Stimulated activated CD4-positive, alpha-beta T cell treated with anti-CD3 and anti-CD28 coated beads, Interleukin-12 subunit alpha, Interleukin-12 subunit beta, amount 100 ng/mL, for 4 hours (primary cell): ENCODE data around the gene VWA8.
A peak's percentile ranks its signal among the peaks of the same experiment; 100 is the strongest.

Source experiments
- DNase-seq: peaks from one replicate; pipeline ENCODE4 v3.0.0-alpha.2; 2020

The VWA8 gene

DNA sequence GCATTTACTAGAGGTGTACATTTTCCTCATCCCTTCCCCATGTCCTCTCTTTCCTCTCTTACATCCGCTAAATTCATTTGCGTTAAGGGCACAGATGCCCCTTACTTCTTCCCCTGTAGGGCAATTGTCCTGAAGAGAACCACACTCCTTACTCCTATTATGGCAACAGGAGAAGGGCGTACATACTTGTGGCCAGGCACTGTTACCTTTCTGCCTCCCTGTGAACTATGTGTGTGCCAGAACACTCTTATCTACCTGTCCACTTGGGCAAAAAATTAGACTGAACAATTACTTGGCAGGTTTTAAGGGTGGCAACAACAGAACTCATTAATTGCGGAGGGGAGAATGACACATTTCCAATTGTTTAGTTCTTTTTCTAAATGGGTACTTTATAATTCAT is 351.1 kb downstream of the VWA8 start:
- no peak for DNase-seq

DNA sequence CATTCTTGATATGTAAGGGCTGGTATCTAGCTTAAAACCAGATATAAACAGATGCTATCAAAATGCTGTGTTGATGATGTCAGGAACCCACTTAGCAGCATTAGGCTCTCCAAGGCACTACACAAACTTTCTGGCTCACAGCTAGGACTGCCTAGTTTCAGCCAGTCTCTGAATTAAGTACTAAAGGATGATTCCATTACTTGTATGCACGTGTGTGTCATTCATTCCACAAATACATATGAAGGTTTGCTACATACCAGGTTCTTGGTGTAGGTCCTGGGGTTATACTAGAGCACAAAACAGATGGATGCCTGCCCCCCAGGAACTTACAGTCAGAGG is 352.1 kb downstream of the VWA8 start:
- DNase-seq, result no peak

DNA sequence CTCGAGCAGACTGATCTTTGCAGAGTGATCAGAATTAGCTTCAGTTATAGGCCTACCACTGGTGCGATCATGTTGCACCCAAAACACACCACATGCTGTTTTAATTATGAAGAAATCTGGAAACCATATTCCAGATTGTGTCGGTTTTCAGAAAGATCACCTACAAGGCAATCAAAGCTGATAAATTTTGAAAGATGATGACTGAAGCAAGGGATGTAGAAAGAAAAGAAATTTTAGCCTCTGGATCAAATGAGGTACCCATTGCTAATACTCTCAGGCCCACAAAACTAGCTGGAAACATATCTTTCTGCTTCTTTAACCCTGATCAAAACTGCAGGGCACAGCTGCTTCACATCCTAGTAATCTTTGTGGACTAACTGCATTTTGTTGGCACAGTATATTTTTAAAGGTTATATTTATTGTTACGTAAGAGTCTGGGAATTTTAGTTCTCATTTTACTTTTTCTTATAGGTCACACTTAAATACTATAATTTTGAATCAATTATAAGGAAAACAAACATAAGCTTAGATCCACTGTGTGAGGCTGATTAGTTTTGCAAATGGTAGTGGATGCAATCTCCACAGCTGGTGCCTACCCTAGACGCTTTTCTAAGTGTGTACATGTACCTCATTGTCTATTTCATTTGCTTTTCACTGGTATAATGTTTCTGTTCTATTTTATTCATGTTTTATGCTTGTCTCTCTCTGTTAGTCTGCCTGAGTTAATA is 352.6 kb downstream of the VWA8 start:
- DNase-seq, result no peak

DNA sequence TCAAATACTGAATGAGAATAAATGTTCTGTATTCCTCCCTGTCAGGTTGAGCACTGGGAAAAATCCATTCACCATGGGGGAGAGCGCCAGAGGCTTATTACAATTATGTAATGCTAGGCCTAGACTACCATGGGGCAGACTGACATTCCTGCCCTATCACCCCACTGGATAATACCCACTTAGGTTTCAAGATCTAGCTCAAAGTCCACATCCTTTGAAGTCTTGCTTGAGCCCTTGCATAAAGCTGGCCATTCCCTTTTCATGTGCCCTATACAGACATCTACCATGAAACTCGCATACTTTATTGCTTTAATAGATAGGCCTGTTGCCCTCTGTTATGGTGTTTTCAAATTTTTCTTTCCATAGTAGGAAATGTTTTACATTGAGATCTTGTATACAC is 354.3 kb downstream of the VWA8 start:
- no peak for DNase-seq

DNA sequence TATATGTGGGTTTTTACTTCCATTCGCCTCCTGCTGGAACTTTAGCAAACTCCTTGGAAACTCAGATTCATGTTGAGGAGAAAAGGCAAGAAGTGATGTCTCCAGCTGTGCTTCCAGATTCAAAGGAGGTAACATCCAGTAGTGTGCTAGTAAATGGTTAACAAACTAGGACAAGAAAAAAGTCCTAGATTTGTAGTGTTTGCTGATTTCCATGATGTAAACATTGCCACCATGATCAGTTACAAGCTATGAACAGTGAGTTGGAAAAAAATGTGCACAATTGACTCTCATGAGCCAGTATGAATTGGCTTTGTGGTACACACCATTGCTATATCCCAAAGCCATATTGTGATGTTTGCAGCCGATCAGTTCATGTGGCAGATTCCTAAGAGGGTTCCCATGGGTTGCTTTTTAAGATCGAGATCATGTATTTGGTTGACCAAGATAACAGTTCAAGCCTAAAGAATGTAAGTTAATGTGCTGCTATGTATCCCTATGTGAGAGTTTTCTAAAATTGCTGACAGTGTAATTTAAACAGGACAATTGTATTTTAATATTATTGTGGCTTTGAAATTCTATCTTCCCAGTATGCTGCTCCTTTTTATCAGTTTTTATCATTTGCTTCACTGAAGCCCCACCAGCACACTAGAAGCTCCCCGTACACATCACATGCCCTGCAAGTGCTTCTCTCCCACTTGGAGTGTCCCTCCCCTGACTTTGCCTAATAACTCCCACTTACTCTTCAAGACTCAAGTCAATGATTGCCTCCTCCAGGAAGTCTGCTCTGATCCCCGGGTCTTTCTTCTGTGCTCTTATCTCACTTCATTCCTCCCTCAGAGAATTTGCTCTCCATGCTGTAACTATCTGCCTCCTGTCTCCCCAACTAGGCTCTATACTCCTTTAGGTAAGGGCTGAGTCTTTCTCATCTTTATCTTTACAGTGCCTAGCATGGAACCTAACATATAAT is 355.3 kb downstream of the VWA8 start:
- DNase-seq, result no peak

DNA sequence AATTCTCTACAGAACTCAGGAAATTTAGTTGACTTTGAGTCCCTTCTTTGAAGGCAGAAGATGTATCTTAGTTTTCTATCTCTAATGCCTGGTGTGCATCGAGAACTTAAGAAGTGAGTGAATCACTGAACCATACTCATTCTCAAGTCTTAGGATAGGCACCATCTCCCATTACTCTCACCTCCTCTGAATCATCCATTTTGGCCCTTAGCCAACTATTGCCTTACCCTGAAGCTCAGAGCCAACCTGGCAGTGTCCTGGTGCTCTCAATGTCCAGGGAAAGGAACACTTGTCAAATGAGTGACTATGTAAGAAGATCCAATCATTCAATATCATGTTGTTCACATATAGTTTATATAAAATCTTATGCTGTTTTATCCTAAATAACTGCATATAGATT is 357.0 kb downstream of the VWA8 start:
- DNase-seq, result no peak

DNA sequence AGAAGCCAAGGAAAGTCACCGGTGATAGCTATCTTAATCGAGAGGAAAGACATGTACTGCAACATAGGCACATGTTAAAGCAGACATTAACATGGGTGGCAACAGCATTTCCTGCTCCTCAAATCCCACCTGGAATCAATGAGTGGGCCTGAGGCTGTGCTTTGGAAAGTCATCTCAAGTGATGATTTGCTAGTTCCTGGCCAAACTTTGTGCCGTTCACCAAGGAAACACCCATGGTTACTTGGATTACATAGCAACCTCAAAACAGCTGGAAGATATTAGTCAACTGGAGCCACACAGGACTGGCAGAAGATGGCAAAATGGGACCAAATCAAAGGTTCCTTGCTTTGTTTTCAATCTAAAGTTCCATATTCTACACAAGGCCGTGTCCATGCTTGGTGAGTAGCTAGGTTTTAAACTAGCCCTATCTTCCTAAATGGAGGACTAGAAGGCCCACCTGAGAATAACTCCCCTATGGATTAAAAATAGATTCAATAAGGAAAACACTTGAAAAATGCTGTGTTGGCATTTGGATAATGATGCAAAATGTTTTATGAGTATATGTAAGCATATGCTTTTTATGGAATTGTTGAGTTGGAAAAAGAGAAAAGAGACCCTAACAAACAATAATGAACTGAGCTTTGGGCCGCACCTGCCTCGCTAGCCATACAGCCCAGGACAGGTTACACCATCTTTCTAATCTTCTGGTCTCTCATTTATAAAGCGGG is 359.0 kb downstream of the VWA8 start:
- no peak for DNase-seq

DNA sequence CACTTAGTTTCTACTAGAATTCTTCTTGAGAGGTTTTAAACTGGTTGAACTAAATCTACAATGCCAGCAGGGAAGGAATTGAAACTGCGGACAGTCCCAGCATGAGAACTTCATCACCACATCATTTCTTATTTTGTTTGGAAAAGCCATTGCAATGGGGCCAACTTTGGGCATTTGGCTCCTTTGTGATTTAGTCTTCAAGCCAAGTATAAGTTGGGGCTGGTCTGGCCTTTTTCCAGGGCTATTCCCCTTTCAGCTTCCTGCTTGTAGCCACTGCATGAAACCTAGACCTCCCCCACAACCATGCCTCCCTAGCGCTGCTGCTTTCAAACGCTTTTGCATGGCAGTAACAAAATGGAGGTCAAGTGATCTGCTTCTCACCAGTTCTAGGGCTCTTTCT is 361.3 kb downstream of the VWA8 start:
- no peak for DNase-seq

DNA sequence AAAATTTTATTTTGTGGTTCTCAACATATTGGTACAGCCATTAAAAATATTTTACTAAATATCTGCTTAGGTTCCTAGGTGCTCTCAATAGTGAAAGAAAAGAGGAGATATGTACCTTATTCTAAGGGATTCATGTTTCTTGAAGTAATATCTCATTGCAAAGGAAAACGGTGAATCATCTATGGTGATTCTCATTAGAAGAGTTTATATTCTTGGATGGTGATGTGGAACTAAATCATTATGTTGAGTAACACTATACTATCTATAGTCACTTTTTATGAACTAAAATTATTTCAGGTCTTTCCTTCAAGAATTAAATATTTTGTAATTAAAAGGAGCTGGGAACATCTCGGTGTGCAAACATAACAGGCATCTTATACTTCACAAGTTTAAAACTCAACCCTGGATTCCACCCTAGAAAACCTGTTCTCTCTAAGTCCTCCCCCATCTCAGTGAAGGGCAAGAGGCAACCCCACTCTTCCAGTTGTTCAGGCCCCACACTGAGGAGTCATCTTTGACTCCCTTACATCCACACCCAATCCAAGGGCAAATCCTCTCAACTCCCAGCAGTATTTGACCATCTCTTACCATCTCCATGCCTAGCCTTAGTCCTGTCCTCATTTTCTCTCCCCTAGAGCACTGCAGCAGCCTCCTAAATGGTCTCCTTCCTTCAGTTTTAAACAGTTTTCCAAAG is 363.4 kb downstream of the VWA8 start:
- DNase-seq, result no peak

DNA sequence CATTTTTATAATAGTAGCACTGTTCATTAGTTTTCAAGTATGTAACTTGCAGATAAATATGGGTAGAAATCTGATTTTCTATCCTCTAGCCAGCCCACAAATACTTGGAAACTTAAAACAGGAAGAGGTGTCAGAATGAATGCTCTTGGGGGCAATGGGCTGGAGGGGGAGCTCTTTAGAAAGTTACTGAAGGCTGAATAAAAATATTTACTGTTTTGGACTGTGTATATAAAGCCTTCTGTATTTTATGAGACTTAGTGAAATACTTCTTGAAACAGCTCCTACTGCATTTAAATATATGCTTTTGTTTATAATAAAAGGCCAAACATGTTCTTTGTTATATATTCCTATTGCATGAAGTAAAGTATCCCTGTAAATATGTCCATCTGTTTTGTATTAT is 364.7 kb downstream of the VWA8 start:
- DNase-seq, result no peak

DNA sequence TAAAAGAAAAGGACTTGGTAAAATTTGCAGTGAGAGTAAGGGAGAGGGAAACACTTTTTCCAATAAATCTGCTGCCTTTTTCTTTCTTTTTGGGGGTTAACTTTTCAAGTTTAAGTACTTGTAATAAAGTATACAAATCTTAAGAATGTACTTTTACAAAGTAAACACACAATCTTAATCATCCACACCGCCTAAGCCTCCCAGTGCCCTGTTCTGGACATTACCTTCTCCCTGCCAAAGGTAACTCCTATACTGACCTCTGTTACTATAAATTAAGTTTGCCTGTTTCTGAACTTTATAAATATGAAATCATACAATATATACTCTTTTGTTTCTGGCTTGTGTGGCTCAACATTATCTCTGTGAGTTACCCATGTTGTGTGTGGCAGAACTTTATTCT is 365.6 kb downstream of the VWA8 start:
- DNase-seq, result no peak

DNA sequence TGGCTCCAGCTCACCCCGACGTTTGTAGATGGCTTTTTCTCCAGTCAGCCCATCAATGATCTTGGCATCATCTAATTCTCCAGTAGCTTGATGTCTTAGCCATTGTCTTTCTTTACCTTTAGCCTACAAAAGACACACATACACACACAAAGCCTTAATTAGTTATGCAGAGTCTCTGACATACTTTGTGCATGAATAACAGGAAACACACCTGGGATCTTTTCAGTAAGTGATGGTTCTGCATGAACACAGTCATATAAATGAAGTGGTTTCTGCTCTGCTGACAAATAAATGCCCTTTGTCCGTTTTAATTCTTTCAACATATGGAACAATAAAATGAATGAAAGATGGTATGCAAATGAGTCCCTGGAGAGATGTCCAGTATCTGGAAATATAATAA is 370.3 kb downstream of the VWA8 start:
- DNase-seq, result no peak

DNA sequence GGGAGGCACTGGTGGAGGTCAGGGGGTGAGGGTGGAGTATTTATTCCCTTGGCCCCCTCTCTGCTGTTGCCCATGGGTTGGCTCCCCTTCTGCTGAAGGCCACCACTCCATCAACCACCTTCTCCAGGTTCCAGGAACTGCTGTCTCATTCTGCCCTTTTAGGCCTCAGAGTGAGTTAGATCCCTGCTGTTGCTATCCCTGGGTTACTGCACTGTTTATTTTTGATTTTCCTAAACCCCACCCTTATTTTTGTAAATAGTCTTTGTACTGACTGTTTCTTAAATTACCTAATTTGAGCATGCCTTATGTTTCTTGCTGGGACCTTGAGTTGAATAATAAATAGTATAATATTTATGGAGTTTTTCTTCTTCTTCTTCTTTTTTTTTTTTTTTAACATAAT is 370.8 kb downstream of the VWA8 start:
- DNase-seq, result no peak

DNA sequence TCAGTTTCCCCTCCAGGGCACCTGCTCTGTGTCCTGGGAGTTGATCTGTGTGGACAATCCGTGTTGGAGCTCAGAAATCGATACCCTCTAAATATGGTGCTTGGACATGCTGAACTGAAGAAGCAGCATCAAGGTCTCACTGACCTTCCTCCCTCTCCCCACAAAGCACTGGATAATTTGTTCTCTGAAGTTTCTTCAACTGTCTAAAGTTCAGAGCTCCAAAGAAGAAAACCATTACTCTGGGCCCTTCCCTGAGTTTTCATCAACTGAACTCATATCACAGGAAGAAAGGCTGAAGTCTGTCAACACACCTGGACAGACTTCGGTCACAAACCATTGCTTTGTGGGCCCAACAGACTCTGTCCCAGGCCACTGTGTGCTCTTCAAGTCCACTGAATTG is 371.5 kb downstream of the VWA8 start:
- DNase-seq, result no peak

DNA sequence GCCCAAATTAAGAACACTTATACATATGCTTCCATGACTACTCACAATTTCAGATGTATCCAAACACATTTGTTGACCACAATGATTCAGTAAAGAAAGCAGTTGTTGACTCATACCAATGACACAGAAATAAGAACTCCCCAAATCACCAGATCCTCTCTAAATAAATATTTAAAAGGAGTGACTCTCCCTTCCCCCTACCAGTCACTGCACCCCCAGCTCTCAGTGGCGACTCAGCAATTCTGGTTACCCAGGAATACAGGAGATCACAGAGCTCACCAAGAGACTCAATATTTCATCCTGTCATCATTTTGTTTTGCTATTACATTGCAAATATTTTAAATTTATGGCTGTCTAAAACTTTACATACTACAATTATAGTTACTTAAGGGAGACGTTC is 372.0 kb downstream of the VWA8 start:
- DNase-seq, result peak; percentile 25

DNA sequence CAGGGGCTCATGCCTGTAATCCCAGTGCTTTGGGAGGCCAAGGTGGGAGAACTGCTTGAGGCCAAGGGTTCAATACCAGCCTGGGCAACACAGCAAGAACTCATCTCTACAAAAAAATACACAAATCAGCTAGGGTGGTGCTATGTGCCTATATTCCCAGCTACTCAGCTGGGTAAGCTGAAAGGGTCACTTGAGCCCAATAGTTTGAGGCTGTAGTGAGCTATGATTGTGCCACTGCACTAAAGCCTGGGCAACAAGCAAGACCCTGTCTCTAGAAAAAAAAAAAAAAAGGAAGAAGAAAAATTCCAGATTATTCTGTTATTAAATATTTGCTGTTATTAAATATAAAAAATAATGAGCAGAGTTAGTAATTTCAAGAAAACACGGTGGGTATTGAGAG is 372.5 kb downstream of the VWA8 start:
- DNase-seq, result no peak

DNA sequence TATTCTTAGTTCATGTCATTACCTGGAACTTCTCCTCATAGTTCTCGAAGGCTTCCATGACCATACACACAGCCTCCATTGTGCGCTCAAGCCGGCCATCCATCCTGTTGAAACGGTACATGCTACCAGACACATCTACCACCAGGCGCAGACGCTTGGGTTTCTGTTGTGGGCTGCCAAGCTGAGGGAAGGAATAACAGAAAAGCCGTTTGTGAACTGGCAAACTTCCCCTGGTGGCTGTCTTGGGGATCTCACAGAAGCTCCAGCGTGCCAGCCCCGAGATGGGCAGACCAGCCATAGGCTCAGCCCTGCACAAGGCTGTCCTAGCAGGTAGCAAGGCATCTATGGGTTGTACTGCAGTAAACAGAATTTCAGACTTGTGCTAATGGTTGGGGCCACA is 373.4 kb downstream of the VWA8 start:
- no peak for DNase-seq

DNA sequence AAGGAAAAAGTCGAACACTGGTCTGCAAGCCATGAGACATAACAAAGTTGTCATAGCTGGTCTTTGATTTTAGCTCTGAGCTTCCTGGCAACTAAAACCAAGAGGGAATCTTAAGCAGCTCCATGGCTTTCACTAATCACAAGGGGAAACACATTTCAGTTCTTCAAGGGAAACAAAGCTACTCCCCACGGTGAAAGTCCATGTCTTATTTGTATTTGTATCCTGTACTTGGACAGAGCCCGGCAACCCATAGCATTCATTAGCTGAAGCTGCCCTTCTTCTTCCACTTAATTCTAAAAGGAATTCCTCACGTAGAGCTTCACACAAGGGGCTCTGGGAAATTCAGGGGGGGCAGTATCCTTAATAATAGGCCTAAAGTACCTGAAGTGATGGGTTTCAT is 374.7 kb downstream of the VWA8 start:
- no peak for DNase-seq

DNA sequence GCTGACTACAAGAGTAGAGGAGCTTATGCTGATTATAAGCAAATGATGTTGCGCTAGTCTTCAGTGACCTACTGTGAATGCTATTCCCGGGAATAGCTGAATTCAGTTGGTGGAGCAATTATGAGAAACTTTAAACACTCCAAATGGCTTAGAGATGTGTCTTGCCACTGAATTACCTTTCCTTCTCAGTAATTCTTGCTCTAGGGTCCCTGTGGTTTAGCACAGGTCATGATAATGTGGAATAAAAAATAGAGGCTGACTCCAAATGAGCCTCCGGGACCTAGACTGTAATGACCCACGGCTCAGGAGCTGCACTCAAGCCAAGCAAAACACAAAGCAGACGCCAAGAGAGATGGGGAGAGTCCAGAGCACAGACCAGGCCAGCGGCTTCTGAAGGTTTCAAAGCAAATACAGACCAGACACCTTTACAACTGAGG is 378.9 kb downstream of the VWA8 start:
- no peak for DNase-seq

DNA sequence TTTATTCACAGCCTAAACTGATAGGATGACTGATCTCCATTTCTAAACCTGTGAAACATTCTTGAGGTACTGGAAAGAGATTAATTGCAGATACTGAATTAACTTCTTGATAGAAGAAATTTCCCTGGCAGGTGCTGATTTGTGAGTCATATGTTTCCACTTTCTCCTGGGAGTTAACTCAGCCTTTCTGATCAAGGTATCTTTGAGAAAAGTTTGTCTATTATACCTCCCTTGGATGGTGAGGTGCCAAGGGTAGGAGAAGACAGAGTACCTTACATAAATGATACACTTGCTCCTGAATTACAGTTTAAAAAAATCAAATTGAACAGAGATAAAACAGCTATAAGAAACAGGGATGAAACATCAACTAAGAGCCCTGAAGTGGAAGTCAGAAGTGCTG is 380.6 kb downstream of the VWA8 start:
- DNase-seq, result no peak

DNA sequence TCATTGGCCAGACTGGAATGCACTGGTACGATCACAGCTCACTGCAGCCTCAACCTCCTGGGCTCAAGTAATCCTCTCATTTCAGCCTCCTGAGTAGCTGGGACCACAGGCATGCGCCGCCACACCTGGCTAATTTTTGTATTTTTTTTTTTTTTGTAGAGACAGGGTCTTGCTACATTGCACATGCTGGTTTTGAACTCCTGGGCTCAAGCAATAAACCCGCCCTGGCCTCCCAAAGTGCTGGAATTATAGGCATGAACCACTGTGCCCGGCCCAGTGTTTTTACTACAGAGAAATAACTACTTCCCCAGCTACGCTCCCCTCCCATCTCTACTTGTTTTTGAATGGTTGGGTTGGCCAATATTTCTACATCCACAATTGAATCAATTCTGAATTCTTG is 381.0 kb downstream of the VWA8 start:
- no peak for DNase-seq

DNA sequence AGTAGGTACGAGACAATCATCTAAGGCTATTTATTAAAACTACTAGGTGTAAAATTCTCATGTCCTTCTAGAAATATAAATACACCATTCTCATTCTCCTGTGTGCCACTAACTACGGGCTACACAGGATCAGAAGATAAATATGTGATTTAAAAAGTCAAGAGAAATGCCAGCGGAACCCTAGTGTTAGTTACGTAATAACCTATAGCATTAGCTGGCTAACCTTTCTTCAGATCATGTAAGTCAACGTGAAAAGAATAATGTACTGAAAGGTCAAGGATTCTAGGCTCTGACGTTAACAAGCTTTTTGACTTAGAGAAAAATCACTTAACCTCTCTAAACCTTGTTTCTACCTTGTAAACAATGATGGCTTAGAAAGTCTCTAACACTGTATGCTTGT is 381.7 kb downstream of the VWA8 start:
- DNase-seq, result no peak

DNA sequence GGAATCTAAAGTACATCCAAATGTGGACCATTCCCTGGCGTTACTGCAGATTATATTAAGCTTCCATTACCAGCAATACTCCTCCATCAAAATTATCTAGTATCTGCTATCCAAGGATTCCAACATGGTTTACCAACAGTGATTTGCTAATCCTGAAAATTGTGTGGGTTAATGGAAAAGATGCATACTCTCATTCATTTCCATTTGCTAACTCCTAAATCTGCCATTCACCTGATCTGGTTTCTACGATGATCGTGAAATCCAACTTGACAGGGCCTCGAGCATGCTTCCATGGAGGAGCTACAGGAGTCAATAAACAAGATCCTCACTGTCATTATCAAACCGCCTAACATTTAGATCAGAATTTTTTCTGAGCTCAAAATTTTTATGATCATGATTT is 382.5 kb downstream of the VWA8 start:
- DNase-seq, result no peak
